GM10266 (cell line): ENCODE results near the gene ARHGEF28.

Source experiments
- DNase-seq: peaks from one replicate; pipeline ENCODE4 v3.0.0; 2012; ENCODE audit errors: extremely low spot score
- CTCF ChIP-seq: IDR thresholded peaks from 2 replicates; pipeline ENCODE4 v1.5.1; 2012; ENCODE audit warnings: mild to moderate bottlenecking, low read depth; ENCODE audit not compliant: control insufficient read depth, insufficient read depth; ENCODE audit errors: missing control alignments

ARHGEF28 gene

GRCh38 chr5:73801686-73802085 is 175.7 kb downstream of the ARHGEF28 start:
- TF ChIP-seq CTCF = no peak
- no peak for DNase-seq

GRCh38 chr5:73805449-73805848 is 179.5 kb downstream of the ARHGEF28 start:
- TF ChIP-seq CTCF = no peak
- no peak for DNase-seq

- no peak for DNase-seq
- TF ChIP-seq CTCF = no peak
Measured at GRCh38 chr5:73808911-73809310, 182.9 kb downstream of the ARHGEF28 start.

- no peak for DNase-seq
- no peak for TF ChIP-seq CTCF
Measured at GRCh38 chr5:73810429-73810828, 184.4 kb downstream of the ARHGEF28 start.

- DNase-seq = no peak
- TF ChIP-seq CTCF = no peak
Measured at GRCh38 chr5:73812457-73812856, 186.5 kb downstream of the ARHGEF28 start.

GRCh38 chr5:73812962-73813588 is 187.1 kb downstream of the ARHGEF28 start:
- TF ChIP-seq CTCF = no peak
- no peak for DNase-seq

GRCh38 chr5:73814233-73814846 is 188.3 kb downstream of the ARHGEF28 start:
- TF ChIP-seq CTCF = no peak
- DNase-seq = no peak
